ENCODE measurements around the gene JAKMIP1.
A peak's percentile ranks its signal among the peaks of the same experiment; 100 is the strongest.
"Not testable (repeated sequence)": the region's sequence is repeated elsewhere in the genome, so short reads cannot be mapped to it uniquely, and the experiment has no call there.

Gene JAKMIP1

GRCh38 chr4:6002492-6002833 lies 197.9 kb downstream of the JAKMIP1 start:
- DNase-seq = no peak

GRCh38 chr4:6001680-6002491 lies 198.5 kb downstream of the JAKMIP1 start:
- DNase-seq = no peak

- DNase-seq = no peak
These were observed 200.5 kb downstream of the JAKMIP1 start for GRCh38 chr4:5999830-6000365.

GRCh38 chr4:5999356-5999755 lies 201.0 kb downstream of the JAKMIP1 start:
- DNase-seq = no peak

GRCh38 chr4:5998333-5998936 lies 201.9 kb downstream of the JAKMIP1 start:
- DNase-seq = peak; percentile 15

GRCh38 chr4:5996641-5997040 lies 203.7 kb downstream of the JAKMIP1 start:
- no peak for DNase-seq

- no peak for DNase-seq
These were observed 204.3 kb downstream of the JAKMIP1 start for GRCh38 chr4:5995901-5996623.

- DNase-seq = no peak
These were observed 206.2 kb downstream of the JAKMIP1 start for GRCh38 chr4:5993876-5994811.

- DNase-seq = not testable (repeated sequence)
These were observed 207.0 kb downstream of the JAKMIP1 start for GRCh38 chr4:5993346-5993745.

GRCh38 chr4:5992828-5993321 lies 207.5 kb downstream of the JAKMIP1 start:
- no peak for DNase-seq

GRCh38 chr4:5992171-5992827 lies 208.1 kb downstream of the JAKMIP1 start:
- DNase-seq = no peak

- DNase-seq = no peak
These were observed 208.9 kb downstream of the JAKMIP1 start for GRCh38 chr4:5991405-5991804.

GRCh38 chr4:5990446-5991160 lies 209.7 kb downstream of the JAKMIP1 start:
- DNase-seq = no peak

GRCh38 chr4:5989236-5990225 lies 210.8 kb downstream of the JAKMIP1 start:
- no peak for DNase-seq

GRCh38 chr4:5988086-5988845 lies 212.1 kb downstream of the JAKMIP1 start:
- no peak for DNase-seq

GRCh38 chr4:5984843-5985242 lies 215.5 kb downstream of the JAKMIP1 start:
- DNase-seq = no peak

GRCh38 chr4:5982156-5982973 lies 218.0 kb downstream of the JAKMIP1 start:
- no peak for DNase-seq
